IMR-90 (cell line): ENCODE measurements around the gene MRPL32. TPM values are rescaled to one million over a fixed set of nuclear protein-coding genes. Genes with fewer than 3 reads are reported as not detected.

Experiments used
- ATAC-seq: fragments of 200-7000 bp; cut with Tn5 transposase; 2 replicates; pipeline ENCODE4 v1.9.1; 2020; ENCODE audit warnings: low read depth, mild to moderate bottlenecking, moderate library complexity
- BruUV-seq: library from RNA; stranded (reverse); fragments of 400-500 nt; replicated peaks from 2 replicates; lab custom pipeline; 2021; lab: Mats Ljungman, UMichigan
- CTCF ChIA-PET: fragments of 300-600 bp; formaldehyde crosslinking; extraction: SDS; loops from one replicate; lab custom pipeline; 2021; ENCODE audit warnings: antibody characterized with exemption; lab: Yijun Ruan, JAX
- POLR2A ChIA-PET: fragments of 300-600 bp; sonication (Branson Sonifier 250); formaldehyde crosslinking; loops from one replicate; lab custom pipeline; 2022; ENCODE audit warnings: antibody characterized with exemption; ENCODE audit not compliant: unreplicated experiment; lab: Charles Lee
- DNase-seq: peaks from one replicate; pipeline ENCODE4 v3.0.0; 2013
- H2AFZ ChIP-seq: replicated peaks from 2 replicates; pipeline ENCODE3; 2013; ENCODE audit warnings: low read length, mild to moderate bottlenecking; ENCODE audit not compliant: poor library complexity
- H2AK5ac ChIP-seq: 2 replicates; pipeline ENCODE4 v1.6.1; 2013; ENCODE audit warnings: low read depth, low read length, inconsistent platforms
- H2AK9ac ChIP-seq: replicated peaks from 2 replicates; pipeline ENCODE3; 2013; ENCODE audit warnings: mild to moderate bottlenecking, low read depth, low read length, moderate library complexity; ENCODE audit not compliant: poor library complexity
- H2BK120ac ChIP-seq: 2 replicates; pipeline ENCODE4 v1.6.1; 2013; ENCODE audit warnings: low read depth, low read length, inconsistent platforms
- H2BK15ac ChIP-seq: 3 replicates; pipeline ENCODE4 v1.6.1; 2013; ENCODE audit warnings: low read depth, low read length, inconsistent platforms
- H2BK20ac ChIP-seq: 2 replicates; pipeline ENCODE4 v1.6.1; 2013; ENCODE audit warnings: low read depth, mild to moderate bottlenecking, inconsistent platforms, low read length, moderate library complexity
- H2BK5ac ChIP-seq: 2 replicates; pipeline ENCODE4 v1.6.1; 2013; ENCODE audit warnings: mild to moderate bottlenecking, low read depth, low read length, inconsistent platforms; ENCODE audit not compliant: poor library complexity, severe bottlenecking
- H3K14ac ChIP-seq: replicated peaks from 2 replicates; pipeline ENCODE4 v1.6.1; 2013; ENCODE audit warnings: low read depth, low read length, inconsistent platforms
- H3K18ac ChIP-seq: 2 replicates; pipeline ENCODE4 v1.6.1; 2013; ENCODE audit warnings: low read depth, low read length, control low read depth
- H3K23ac ChIP-seq: 2 replicates; pipeline ENCODE4 v1.6.1; 2013; ENCODE audit warnings: low read depth, low read length, inconsistent platforms
- H3K27ac ChIP-seq: 2 replicates; pipeline ENCODE4 v1.5.1; 2013; ENCODE audit warnings: mild to moderate bottlenecking, control low read depth, low read length; ENCODE audit not compliant: insufficient read depth
- H3K27me3 ChIP-seq: 2 replicates; pipeline ENCODE4 v1.6.1; 2013; ENCODE audit warnings: low read length; ENCODE audit not compliant: control insufficient read depth, insufficient read depth
- H3K36me3 ChIP-seq: 2 replicates; pipeline ENCODE4 v1.6.1; 2013; ENCODE audit warnings: low read length, mixed read lengths; ENCODE audit not compliant: control insufficient read depth, insufficient read depth
- H3K4ac ChIP-seq: 2 replicates; pipeline ENCODE4 v1.6.1; 2013; ENCODE audit warnings: low read depth, low read length, inconsistent platforms
- H3K4me1 ChIP-seq: 2 replicates; pipeline ENCODE4 v1.6.1; 2013; ENCODE audit warnings: low read length, mixed read lengths; ENCODE audit not compliant: control insufficient read depth, insufficient read depth
- H3K4me2 ChIP-seq: 2 replicates; pipeline ENCODE4 v1.6.1; 2013; ENCODE audit warnings: low read depth, mild to moderate bottlenecking, control low read depth, low read length, moderate library complexity
- H3K4me3 ChIP-seq: 2 replicates; pipeline ENCODE4 v1.5.1; 2013; ENCODE audit warnings: low read depth, mild to moderate bottlenecking, control low read depth, low read length, moderate library complexity; ENCODE audit not compliant: insufficient read depth
- H3K56ac ChIP-seq: 2 replicates; pipeline ENCODE4 v1.6.1; 2013; ENCODE audit warnings: low read length, inconsistent platforms; ENCODE audit not compliant: insufficient read depth; ENCODE audit errors: extremely low read depth
- H3K79me1 ChIP-seq, 2 experiments: 2 replicates each; pipeline ENCODE4 v1.6.1; 2013; ENCODE audit warnings: low read length in 2 of 2, inconsistent platforms in 1 of 2, low read depth in 1 of 2
- H3K9ac ChIP-seq: 2 replicates; pipeline ENCODE4 v1.6.1; 2013; ENCODE audit warnings: low read depth, low read length, control low read depth
- H3K9me1 ChIP-seq: 2 replicates; pipeline ENCODE4 v1.6.1; 2013; ENCODE audit warnings: low read length, inconsistent platforms; ENCODE audit not compliant: insufficient read depth
- H3K9me3 ChIP-seq: 2 replicates; pipeline ENCODE4 v1.6.1; 2013; ENCODE audit warnings: low read length; ENCODE audit not compliant: control insufficient read depth, insufficient read depth
- H4K20me1 ChIP-seq: 2 replicates; pipeline ENCODE4 v1.6.1; 2013; ENCODE audit warnings: low read length, inconsistent platforms; ENCODE audit not compliant: insufficient read depth
- H4K5ac ChIP-seq: 2 replicates; pipeline ENCODE4 v1.6.1; 2013; ENCODE audit warnings: mild to moderate bottlenecking, low read depth, low read length, control low read depth
- H4K8ac ChIP-seq, 2 experiments: 2 replicates each; pipeline ENCODE4 v1.6.1; 2013; ENCODE audit warnings: low read depth in 2 of 2, low read length in 2 of 2, control low read depth in 1 of 2, inconsistent platforms in 1 of 2
- H4K91ac ChIP-seq: 2 replicates; pipeline ENCODE4 v1.6.1; 2013; ENCODE audit warnings: low read depth, low read length, inconsistent platforms; ENCODE audit not compliant: insufficient read depth
- CHD1 ChIP-seq: IDR thresholded peaks from 2 replicates; pipeline ENCODE4 v1.6.1; 2012; ENCODE audit warnings: low read depth, low read length, improper control_type of control experiment
- MAZ ChIP-seq: IDR thresholded peaks from 2 replicates; pipeline ENCODE4 v1.6.1; 2012; ENCODE audit warnings: low read depth, mild to moderate bottlenecking, low read length, improper control_type of control experiment, moderate library complexity, borderline replicate concordance
- RAD21 ChIP-seq: IDR thresholded peaks from 2 replicates; pipeline ENCODE4 v1.6.1; 2012; ENCODE audit warnings: low read length, improper control_type of control experiment
- SMC3 ChIP-seq: fragments of 150-350 bp; IDR thresholded peaks from 2 replicates; pipeline ENCODE4 v1.6.1; 2016; ENCODE audit warnings: low read depth, mild to moderate bottlenecking, antibody characterized with exemption, low read length, moderate library complexity
- WGBS, 2 experiments: methylation state at CpG; one replicate each; pipeline versions ENCODE4 v1.1.5 to v1.1.7; 2013; ENCODE audit warnings: missing lambda C conversion rate in 2 of 2; ENCODE audit not compliant: insufficient read length in 1 of 2; ENCODE audit errors: extremely low coverage in 2 of 2; 5-methylcytosine and 5-hydroxymethylcytosine counted together
- dilution Hi-C: fragments of 300-500 bp; cut with HindIII; formaldehyde crosslinking; loops from one replicate; pipeline ENCODE4 v1.14.3; 2018; ENCODE audit warnings: low sequenced_read_pairs; ENCODE audit not compliant: unreplicated experiment
- in situ Hi-C: fragments of 300-500 bp; cut with MboI; formaldehyde crosslinking; loops from 3 replicates; pipeline ENCODE4 v1.14.3; 2019; ENCODE audit warnings: low sequenced_read_pairs, inconsistent platforms, mixed read lengths
- intact Hi-C: fragments of 100-400 bp; cut with micrococcal nuclease; formaldehyde crosslinking; loops from 2 replicates; pipeline ENCODE4 v1.10.0; 2022
- polyA plus RNA-seq, 3 experiments: library from polyadenylated mRNA; depleted of rRNA; stranded (reverse); fragments of >200 nt; gene quantifications; 2 replicates each; pipeline ENCODE4 v1.2.3, GENCODE V29; 2012; ENCODE audit warnings: low replicate concordance in 1 of 3
- total RNA-seq: library from RNA; depleted of rRNA; stranded (reverse); fragments of >200 nt; gene quantifications from 2 replicates; pipeline ENCODE4 v1.2.3, GENCODE V29; 2012
- TF ChIP-seq, protein P1 (sequence below): conservative IDR thresholded peaks from 2 replicates; pipeline ENCODE4 v1.5.1; 2012; ENCODE audit warnings: mild to moderate bottlenecking, low read depth, low read length, improper control_type of control experiment

MRPL32 gene
- total and polyA plus RNA-seq, 2 of the 4 experiments (the other 2 are of a cell fraction): 42.3 to 75.3 TPM

DNA sequence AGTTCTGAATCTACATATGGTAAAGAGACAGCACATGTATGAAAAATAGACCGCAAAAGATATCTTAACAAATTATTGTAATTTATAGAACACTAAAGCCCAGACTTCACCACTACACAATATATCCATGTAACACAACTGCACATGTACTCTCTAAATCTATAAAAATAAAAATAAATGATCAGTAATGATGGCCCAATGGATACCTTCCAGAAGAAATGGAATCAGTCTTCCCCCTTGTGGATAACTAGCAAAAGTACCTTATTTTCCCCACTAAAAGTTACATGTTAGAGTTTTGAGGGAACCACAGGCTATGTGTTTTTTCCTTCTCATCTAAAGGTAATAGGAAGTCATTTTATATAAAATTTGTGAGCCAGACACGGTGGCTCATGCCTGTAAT lies 46.0 kb upstream of the MRPL32 start:
- H4K8ac ChIP-seq: no peak overlapping the region
- ChIA-PET POLR2A (no interaction called here), CTCF (interaction anchor here (1.2 kb wide), 1 partner anchor 946 kb away, joined by 3 read pairs; no protein-coding TSS in a partner anchor)
- H4K20me1 ChIP-seq: no peaks in the 10 kb centered on the region
- H2AK9ac ChIP-seq: no peak overlapping the region
- no peak overlapping the region for H4K5ac ChIP-seq
- H4K91ac ChIP-seq: no peak overlapping the region
- intact Hi-C loops (no loop called here), in situ Hi-C loops (loop anchor here (10.0 kb wide), 1 partner anchor 941 kb away; no protein-coding TSS in a partner anchor), dilution Hi-C loops (no loop called here)
- H3K18ac ChIP-seq: no peak overlapping the region
- H3K4ac ChIP-seq: no peak overlapping the region
- H3K79me1 ChIP-seq: no peaks in the 10 kb centered on the region
- TF ChIP-seq RAD21 (peak; percentile 25; the same call in 1 of the 2 replicates), MAZ (no peak), CHD1 (no peak), SMC3 (peak; percentile 30; the same call in 1 of the 2 replicates)
- TF ChIP-seq, protein P1, sequence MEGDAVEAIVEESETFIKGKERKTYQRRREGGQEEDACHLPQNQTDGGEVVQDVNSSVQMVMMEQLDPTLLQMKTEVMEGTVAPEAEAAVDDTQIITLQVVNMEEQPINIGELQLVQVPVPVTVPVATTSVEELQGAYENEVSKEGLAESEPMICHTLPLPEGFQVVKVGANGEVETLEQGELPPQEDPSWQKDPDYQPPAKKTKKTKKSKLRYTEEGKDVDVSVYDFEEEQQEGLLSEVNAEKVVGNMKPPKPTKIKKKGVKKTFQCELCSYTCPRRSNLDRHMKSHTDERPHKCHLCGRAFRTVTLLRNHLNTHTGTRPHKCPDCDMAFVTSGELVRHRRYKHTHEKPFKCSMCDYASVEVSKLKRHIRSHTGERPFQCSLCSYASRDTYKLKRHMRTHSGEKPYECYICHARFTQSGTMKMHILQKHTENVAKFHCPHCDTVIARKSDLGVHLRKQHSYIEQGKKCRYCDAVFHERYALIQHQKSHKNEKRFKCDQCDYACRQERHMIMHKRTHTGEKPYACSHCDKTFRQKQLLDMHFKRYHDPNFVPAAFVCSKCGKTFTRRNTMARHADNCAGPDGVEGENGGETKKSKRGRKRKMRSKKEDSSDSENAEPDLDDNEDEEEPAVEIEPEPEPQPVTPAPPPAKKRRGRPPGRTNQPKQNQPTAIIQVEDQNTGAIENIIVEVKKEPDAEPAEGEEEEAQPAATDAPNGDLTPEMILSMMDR: peak; percentile 36; the same call in 1 of the 2 replicates
- no peaks in the 10 kb centered on the region for H3K27me3 ChIP-seq
- H3K4me2 ChIP-seq: no peak overlapping the region
- no peak overlapping the region for H3K23ac ChIP-seq
- H2BK120ac ChIP-seq: no peak overlapping the region
- no peaks in the 10 kb centered on the region for H3K9me3 ChIP-seq
- H3K9me1 ChIP-seq: no peaks in the 10 kb centered on the region
- H3K14ac ChIP-seq: no peak overlapping the region
- H2BK15ac ChIP-seq: no peak overlapping the region
- no peak overlapping the region for H3K56ac ChIP-seq
- no peak overlapping the region for H2AK5ac ChIP-seq
- H3K4me3 ChIP-seq: no peak overlapping the region
- BruUV-seq: no TSS peak
- no peak overlapping the region for H2BK20ac ChIP-seq
- WGBS, 2 experiments: no CpG with 5 or more reads among the region's 2 CpGs
- no peak overlapping the region for H2BK5ac ChIP-seq
- ATAC-seq: no peak
- DNase-seq: no peak
- H2AFZ ChIP-seq: no peak overlapping the region
- H3K36me3 ChIP-seq: no peaks in the 10 kb centered on the region
- no peak overlapping the region for H3K27ac ChIP-seq
- peaks cover 6% of the 10 kb centered on the region; the same call in 1 of the 2 replicates for H3K4me1 ChIP-seq
- H3K9ac ChIP-seq: no peak overlapping the region
